ENCODE data around the gene SMURF1. TPM values are rescaled to one million over a fixed set of nuclear protein-coding genes. Genes with fewer than 3 reads are reported as not detected.

The SMURF1 gene
- total RNA-seq, 1 donor from 2014 or later = 30.2 TPM

DNA sequence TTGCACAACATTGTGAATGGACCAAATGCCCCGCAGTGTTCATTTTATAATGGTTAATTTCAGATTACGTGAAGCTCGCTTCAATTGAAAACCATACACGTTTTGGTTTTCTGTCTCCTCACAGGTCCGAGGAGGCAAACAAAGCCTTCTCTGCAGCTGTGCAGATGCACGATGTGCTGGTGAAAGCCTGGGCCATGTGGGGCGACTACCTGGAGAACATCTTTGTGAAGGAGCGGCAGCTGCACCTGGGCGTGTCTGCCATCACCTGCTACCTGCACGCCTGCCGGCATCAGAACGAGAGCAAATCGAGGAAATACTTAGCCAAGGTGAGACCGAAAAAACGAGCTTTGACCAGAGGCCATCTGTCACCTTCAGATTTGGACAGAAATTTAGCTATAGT, 155.3 kb downstream of the SMURF1 start:
- Mint-ChIP-seq H3K4me1 (ENCODE audit: low read depth) (no peaks in the 10 kb centered on the region), H3K36me3 (ENCODE audit: low read depth) (peaks cover 62% of the 10 kb centered on the region), H3K4me3 (ENCODE audit: unreplicated experiment) (no peak overlapping the region), H3K27ac (ENCODE audit: unreplicated experiment) (no peak overlapping the region), H3K9me3 (ENCODE audit: low read depth) (peaks cover 8% of the 10 kb centered on the region), H3K27me3 (ENCODE audit: low read depth) (no peaks in the 10 kb centered on the region)
- DNase-seq (ENCODE audit: low spot score) = peak; percentile 40
- TF ChIP-seq, protein P1, sequence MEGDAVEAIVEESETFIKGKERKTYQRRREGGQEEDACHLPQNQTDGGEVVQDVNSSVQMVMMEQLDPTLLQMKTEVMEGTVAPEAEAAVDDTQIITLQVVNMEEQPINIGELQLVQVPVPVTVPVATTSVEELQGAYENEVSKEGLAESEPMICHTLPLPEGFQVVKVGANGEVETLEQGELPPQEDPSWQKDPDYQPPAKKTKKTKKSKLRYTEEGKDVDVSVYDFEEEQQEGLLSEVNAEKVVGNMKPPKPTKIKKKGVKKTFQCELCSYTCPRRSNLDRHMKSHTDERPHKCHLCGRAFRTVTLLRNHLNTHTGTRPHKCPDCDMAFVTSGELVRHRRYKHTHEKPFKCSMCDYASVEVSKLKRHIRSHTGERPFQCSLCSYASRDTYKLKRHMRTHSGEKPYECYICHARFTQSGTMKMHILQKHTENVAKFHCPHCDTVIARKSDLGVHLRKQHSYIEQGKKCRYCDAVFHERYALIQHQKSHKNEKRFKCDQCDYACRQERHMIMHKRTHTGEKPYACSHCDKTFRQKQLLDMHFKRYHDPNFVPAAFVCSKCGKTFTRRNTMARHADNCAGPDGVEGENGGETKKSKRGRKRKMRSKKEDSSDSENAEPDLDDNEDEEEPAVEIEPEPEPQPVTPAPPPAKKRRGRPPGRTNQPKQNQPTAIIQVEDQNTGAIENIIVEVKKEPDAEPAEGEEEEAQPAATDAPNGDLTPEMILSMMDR (IDR thresholded peaks at IDR 0.05) = no peak

DNA sequence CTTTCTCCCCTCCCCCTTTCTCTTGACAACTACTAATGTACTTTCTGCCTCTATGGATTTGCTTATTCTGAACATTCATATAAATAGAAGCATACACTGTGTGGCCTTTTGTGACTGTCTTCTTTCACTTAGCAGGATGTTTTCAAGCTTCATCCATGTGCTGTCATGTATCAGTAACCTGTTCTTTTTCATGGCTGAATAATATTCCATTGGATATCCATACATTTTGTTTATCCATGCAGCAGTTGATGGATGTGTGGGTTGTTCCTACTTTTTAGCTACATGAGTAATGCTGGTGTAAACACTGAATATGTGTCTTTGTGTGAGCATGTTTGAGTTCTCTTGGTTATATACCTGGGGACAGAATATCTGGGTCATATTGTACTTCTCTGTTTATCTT, 158.0 kb downstream of the SMURF1 start:
- DNase-seq (ENCODE audit: low spot score) = no peak
- no peaks in the 10 kb centered on the region for H3K27me3 Mint-ChIP-seq (ENCODE audit: low read depth)
- no peak overlapping the region for H3K27ac Mint-ChIP-seq (ENCODE audit: unreplicated experiment)
- H3K4me1 Mint-ChIP-seq (ENCODE audit: low read depth) = no peaks in the 10 kb centered on the region
- no peak overlapping the region for H3K4me3 Mint-ChIP-seq (ENCODE audit: unreplicated experiment)
- H3K9me3 Mint-ChIP-seq (ENCODE audit: low read depth) = peaks cover 8% of the 10 kb centered on the region
- TF ChIP-seq, protein P1 (IDR thresholded peaks at IDR 0.05) = no peak
- peaks cover 60% of the 10 kb centered on the region for H3K36me3 Mint-ChIP-seq (ENCODE audit: low read depth)

DNA sequence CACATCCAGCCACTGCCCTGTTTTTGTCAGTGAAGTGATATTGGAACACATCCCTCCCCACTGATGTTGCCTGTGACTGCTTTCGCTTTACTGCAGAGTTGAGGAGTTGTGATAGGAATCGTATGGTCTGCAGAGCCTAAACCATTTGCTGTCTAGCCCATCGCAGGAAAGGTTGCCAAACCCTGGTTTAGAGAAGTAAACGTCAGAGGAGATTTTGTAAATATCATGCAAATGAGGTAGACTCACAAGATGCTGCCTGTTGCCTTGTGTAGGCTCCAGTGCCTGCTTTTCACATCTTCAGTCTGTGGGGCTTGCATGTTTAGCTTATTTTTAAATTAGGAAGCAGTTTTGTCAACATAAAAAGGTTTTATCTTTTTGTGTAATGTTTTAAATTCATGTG, 158.5 kb downstream of the SMURF1 start:
- Mint-ChIP-seq H3K9me3 (ENCODE audit: low read depth) (peaks cover 8% of the 10 kb centered on the region), H3K36me3 (ENCODE audit: low read depth) (peaks cover 58% of the 10 kb centered on the region), H3K4me1 (ENCODE audit: low read depth) (no peaks in the 10 kb centered on the region), H3K27me3 (ENCODE audit: low read depth) (no peaks in the 10 kb centered on the region), H3K4me3 (ENCODE audit: unreplicated experiment) (no peak overlapping the region), H3K27ac (ENCODE audit: unreplicated experiment) (no peak overlapping the region)
- TF ChIP-seq, protein P1 (IDR thresholded peaks at IDR 0.05) = no peak
- DNase-seq (ENCODE audit: low spot score) = no peak

DNA sequence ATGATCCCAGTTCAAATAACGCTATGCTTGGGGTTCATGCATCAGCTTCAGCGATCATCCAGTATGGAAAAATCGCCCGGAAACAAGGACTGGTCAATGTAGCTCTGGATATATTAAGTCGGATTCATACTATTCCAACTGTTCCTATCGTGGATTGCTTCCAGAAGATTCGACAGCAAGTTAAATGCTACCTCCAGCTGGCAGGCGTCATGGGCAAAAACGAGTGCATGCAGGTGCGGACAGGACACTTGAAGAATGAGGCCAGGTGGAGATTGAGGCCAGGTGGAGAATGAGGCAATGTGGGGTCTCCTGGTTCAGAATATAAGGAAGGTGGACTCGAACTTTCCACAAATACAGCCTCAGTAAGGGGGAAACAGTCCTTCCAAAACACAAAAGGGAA, 159.8 kb downstream of the SMURF1 start:
- H3K4me3 Mint-ChIP-seq (ENCODE audit: unreplicated experiment) = no peak overlapping the region
- no peaks in the 10 kb centered on the region for H3K4me1 Mint-ChIP-seq (ENCODE audit: low read depth)
- H3K27me3 Mint-ChIP-seq (ENCODE audit: low read depth) = no peaks in the 10 kb centered on the region
- peaks cover 53% of the 10 kb centered on the region for H3K36me3 Mint-ChIP-seq (ENCODE audit: low read depth)
- H3K9me3 Mint-ChIP-seq (ENCODE audit: low read depth) = peaks cover 8% of the 10 kb centered on the region
- no peak overlapping the region for H3K27ac Mint-ChIP-seq (ENCODE audit: unreplicated experiment)
- DNase-seq (ENCODE audit: low spot score) = no peak
- TF ChIP-seq, protein P1 (IDR thresholded peaks at IDR 0.05) = no peak

DNA sequence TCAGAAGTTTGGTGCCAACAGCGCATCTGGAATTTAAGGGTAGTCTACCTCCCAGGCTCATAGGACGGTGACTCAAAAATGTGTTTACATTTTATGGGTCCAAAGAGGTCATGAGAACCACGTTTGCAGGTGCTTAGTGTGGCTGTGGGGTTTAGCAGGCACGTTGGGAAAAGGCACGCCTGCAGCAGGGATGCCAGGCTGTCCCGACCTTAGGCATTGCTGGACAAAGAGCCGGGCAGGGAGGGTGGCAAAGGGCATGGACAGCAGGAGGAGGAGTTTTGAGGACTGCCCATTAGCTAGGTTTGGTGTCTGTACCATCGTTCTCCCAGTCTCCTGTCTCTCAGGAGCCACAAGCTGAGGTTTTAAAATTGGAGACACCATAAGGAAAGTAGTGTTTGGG, 161.2 kb downstream of the SMURF1 start:
- TF ChIP-seq, protein P1 (IDR thresholded peaks at IDR 0.05) = no peak
- Mint-ChIP-seq H3K27ac (ENCODE audit: unreplicated experiment) (no peak overlapping the region), H3K9me3 (ENCODE audit: low read depth) (peaks cover 8% of the 10 kb centered on the region), H3K4me3 (ENCODE audit: unreplicated experiment) (no peak overlapping the region), H3K4me1 (ENCODE audit: low read depth) (no peaks in the 10 kb centered on the region), H3K36me3 (ENCODE audit: low read depth) (peaks cover 55% of the 10 kb centered on the region), H3K27me3 (ENCODE audit: low read depth) (no peaks in the 10 kb centered on the region)
- no peak for DNase-seq (ENCODE audit: low spot score)

All from chondrocyte (in vitro differentiated cells).